H1 (cell line): ENCODE results near the gene ACTR5. TPM values are rescaled to one million over a fixed set of nuclear protein-coding genes. Genes with fewer than 3 reads are reported as not detected.

Experiments
- CHD2 ChIP-seq: IDR thresholded peaks from 2 replicates; pipeline ENCODE4 v1.6.1; 2012; ENCODE audit warnings: low read length, improper control_type of control experiment
- EGR1 ChIP-seq: IDR thresholded peaks from 2 replicates; pipeline ENCODE4 v1.6.1; 2011; ENCODE audit warnings: low read depth, low read length, borderline replicate concordance
- HDAC2 ChIP-seq, 2 experiments: fragments of 300-600 bp in 1 of 2; sonication (generic) in 1 of 2; IDR thresholded peaks; 2 replicates each; pipeline ENCODE4 v1.6.1; 2011 to 2012; ENCODE audit warnings: low read depth in 2 of 2, low read length in 2 of 2, mild to moderate bottlenecking in 2 of 2, moderate library complexity in 2 of 2, borderline replicate concordance in 1 of 2, inconsistent platforms in 1 of 2
- JUN ChIP-seq: IDR thresholded peaks from 2 replicates; pipeline ENCODE4 v1.6.1; 2011; ENCODE audit warnings: low read depth, mild to moderate bottlenecking, improper control_type of control experiment, low read length
- KDM5A ChIP-seq: fragments of 200-600 bp; IDR thresholded peaks from 2 replicates; pipeline ENCODE4 v1.7.1; 2012; ENCODE audit warnings: mild to moderate bottlenecking, low read length, inconsistent platforms, mixed read lengths
- RBBP5 ChIP-seq: IDR thresholded peaks from 2 replicates; pipeline ENCODE4 v1.7.1; 2012; ENCODE audit warnings: low read depth, mild to moderate bottlenecking, inconsistent platforms, low read length, moderate library complexity, borderline replicate concordance
- polyA plus RNA-seq, 7 experiments: library from polyadenylated mRNA; depleted of rRNA in 3 of 7; stranded (reverse) in 5 of 7; unstranded in 2 of 7; fragments of >200 nt in 5 of 7; fragments of 200-250 nt in 2 of 7; gene quantifications; 1 replicate in 5 of 7; 2 replicates in 1 of 7; 4 replicates in 1 of 7; pipeline versions ENCODE4 v1.2.1 to v1.2.3, GENCODE V29; 2011 to 2013; ENCODE audit warnings: missing spikeins in 2 of 7, mixed read lengths in 2 of 7
- total RNA-seq: library from RNA; stranded (reverse); fragmentation: NEBNext Ultra II Directional; extraction: Animal tissue kit (Norgen Biotek cat#: 25700); gene quantifications from 2 replicates; pipeline ENCODE4 v1.2.1, GENCODE V29; 2021
- TF ChIP-seq, protein P1 (sequence below): fragments of 300-600 bp; sonication (generic); IDR thresholded peaks from 2 replicates; pipeline ENCODE4 v1.7.1; 2012; ENCODE audit warnings: low read length, moderate library complexity, mild to moderate bottlenecking, inconsistent platforms; ENCODE audit not compliant: insufficient replicate concordance
- TF ChIP-seq, protein P2 (sequence below): IDR thresholded peaks from 2 replicates; pipeline ENCODE4 v1.6.1; 2012; ENCODE audit warnings: inconsistent platforms

ACTR5 gene
- total and polyA plus RNA-seq, 2 of the 8 experiments (the other 6 are each of a cell fraction or from before 2014, with no cell fraction given) = 10.4 to 14.4 TPM

DNA sequence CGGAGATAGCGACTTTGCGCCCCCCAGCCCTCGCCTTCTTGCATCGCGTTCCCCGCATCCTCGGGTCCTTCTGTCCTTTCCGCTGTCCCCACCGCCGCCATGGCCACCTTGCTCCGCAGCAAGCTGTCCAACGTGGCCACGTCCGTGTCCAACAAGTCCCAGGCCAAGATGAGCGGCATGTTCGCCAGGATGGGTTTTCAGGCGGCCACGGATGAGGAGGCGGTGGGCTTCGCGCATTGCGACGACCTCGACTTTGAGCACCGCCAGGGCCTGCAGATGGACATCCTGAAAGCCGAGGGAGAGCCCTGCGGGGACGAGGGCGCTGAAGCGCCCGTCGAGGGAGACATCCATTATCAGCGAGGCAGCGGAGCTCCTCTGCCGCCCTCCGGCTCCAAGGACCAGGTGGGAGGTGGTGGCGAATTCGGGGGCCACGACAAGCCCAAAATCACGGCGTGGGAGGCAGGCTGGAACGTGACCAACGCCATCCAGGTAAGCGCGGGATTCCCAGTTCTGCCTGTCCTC lies 23.6 kb upstream of the ACTR5 start (continued):
- TF ChIP-seq, protein P1, sequence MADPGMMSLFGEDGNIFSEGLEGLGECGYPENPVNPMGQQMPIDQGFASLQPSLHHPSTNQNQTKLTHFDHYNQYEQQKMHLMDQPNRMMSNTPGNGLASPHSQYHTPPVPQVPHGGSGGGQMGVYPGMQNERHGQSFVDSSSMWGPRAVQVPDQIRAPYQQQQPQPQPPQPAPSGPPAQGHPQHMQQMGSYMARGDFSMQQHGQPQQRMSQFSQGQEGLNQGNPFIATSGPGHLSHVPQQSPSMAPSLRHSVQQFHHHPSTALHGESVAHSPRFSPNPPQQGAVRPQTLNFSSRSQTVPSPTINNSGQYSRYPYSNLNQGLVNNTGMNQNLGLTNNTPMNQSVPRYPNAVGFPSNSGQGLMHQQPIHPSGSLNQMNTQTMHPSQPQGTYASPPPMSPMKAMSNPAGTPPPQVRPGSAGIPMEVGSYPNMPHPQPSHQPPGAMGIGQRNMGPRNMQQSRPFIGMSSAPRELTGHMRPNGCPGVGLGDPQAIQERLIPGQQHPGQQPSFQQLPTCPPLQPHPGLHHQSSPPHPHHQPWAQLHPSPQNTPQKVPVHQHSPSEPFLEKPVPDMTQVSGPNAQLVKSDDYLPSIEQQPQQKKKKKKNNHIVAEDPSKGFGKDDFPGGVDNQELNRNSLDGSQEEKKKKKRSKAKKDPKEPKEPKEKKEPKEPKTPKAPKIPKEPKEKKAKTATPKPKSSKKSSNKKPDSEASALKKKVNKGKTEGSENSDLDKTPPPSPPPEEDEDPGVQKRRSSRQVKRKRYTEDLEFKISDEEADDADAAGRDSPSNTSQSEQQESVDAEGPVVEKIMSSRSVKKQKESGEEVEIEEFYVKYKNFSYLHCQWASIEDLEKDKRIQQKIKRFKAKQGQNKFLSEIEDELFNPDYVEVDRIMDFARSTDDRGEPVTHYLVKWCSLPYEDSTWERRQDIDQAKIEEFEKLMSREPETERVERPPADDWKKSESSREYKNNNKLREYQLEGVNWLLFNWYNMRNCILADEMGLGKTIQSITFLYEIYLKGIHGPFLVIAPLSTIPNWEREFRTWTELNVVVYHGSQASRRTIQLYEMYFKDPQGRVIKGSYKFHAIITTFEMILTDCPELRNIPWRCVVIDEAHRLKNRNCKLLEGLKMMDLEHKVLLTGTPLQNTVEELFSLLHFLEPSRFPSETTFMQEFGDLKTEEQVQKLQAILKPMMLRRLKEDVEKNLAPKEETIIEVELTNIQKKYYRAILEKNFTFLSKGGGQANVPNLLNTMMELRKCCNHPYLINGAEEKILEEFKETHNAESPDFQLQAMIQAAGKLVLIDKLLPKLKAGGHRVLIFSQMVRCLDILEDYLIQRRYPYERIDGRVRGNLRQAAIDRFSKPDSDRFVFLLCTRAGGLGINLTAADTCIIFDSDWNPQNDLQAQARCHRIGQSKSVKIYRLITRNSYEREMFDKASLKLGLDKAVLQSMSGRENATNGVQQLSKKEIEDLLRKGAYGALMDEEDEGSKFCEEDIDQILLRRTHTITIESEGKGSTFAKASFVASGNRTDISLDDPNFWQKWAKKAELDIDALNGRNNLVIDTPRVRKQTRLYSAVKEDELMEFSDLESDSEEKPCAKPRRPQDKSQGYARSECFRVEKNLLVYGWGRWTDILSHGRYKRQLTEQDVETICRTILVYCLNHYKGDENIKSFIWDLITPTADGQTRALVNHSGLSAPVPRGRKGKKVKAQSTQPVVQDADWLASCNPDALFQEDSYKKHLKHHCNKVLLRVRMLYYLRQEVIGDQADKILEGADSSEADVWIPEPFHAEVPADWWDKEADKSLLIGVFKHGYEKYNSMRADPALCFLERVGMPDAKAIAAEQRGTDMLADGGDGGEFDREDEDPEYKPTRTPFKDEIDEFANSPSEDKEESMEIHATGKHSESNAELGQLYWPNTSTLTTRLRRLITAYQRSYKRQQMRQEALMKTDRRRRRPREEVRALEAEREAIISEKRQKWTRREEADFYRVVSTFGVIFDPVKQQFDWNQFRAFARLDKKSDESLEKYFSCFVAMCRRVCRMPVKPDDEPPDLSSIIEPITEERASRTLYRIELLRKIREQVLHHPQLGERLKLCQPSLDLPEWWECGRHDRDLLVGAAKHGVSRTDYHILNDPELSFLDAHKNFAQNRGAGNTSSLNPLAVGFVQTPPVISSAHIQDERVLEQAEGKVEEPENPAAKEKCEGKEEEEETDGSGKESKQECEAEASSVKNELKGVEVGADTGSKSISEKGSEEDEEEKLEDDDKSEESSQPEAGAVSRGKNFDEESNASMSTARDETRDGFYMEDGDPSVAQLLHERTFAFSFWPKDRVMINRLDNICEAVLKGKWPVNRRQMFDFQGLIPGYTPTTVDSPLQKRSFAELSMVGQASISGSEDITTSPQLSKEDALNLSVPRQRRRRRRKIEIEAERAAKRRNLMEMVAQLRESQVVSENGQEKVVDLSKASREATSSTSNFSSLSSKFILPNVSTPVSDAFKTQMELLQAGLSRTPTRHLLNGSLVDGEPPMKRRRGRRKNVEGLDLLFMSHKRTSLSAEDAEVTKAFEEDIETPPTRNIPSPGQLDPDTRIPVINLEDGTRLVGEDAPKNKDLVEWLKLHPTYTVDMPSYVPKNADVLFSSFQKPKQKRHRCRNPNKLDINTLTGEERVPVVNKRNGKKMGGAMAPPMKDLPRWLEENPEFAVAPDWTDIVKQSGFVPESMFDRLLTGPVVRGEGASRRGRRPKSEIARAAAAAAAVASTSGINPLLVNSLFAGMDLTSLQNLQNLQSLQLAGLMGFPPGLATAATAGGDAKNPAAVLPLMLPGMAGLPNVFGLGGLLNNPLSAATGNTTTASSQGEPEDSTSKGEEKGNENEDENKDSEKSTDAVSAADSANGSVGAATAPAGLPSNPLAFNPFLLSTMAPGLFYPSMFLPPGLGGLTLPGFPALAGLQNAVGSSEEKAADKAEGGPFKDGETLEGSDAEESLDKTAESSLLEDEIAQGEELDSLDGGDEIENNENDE = no peak
- TF ChIP-seq RBBP5 (no peak), HDAC2 (IDR thresholded peaks at IDR 0.05; ENCODE audit: borderline replicate concordance in 1 of 2, low read depth in 2 of 2, low read length in 2 of 2) (no peak), CHD2 (no peak), EGR1 (no peak), JUN (no peak), KDM5A (no peak)
- TF ChIP-seq, protein P2, sequence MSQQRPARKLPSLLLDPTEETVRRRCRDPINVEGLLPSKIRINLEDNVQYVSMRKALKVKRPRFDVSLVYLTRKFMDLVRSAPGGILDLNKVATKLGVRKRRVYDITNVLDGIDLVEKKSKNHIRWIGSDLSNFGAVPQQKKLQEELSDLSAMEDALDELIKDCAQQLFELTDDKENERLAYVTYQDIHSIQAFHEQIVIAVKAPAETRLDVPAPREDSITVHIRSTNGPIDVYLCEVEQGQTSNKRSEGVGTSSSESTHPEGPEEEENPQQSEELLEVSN = 0 out of 2 replicates have a peak, but pooled peaks have one; percentile 57
- TF ChIP-seq, all 59 proteins: peak for 4
